Measurements from ENCODE around the gene SRPX2. TPM values are rescaled to one million over a fixed set of nuclear protein-coding genes. Genes with fewer than 3 reads are reported as not detected.

Gene SRPX2
- polyA plus RNA-seq, 1 donor (not counting 4 experiments of a cell fraction or from before 2014, with no cell fraction given) = 4.0 TPM

- DNase-seq (ENCODE audit: low read depth, low spot score) (no peak), FAIRE-seq (no peak)
- H3K9me1 ChIP-seq (ENCODE audit: control insufficient read depth, extremely low read depth, insufficient read depth, low read length) = no peaks in the 10 kb centered on the region
- no peaks in the 10 kb centered on the region for H3K4me1 ChIP-seq (ENCODE audit: control insufficient read depth, extremely low read depth, insufficient read depth, low read length)
- H3K9ac ChIP-seq (ENCODE audit: control insufficient read depth, extremely low read depth, insufficient read depth, low read length) = no peak overlapping the region
- peaks cover 3% of the 10 kb centered on the region for H3K27me3 ChIP-seq (ENCODE audit: control insufficient read depth, extremely low read depth, insufficient read depth, low read length)
- dilution Hi-C loops (cut with MboI; ENCODE audit: extremely low pct_ligation_motif_present, low sequenced_read_pairs) = no loop called here
- no peaks in the 10 kb centered on the region for H3K79me2 ChIP-seq (ENCODE audit: control insufficient read depth, insufficient read depth, low read length)
- H3K9me3 ChIP-seq (ENCODE audit: control insufficient read depth, low read depth, low read length) = no peaks in the 10 kb centered on the region
- H3K27ac ChIP-seq (ENCODE audit: control insufficient read depth, insufficient read depth, low read length) = no peak overlapping the region
- H4K20me1 ChIP-seq (ENCODE audit: control insufficient read depth, extremely low read depth, insufficient read depth, low read length) = no peaks in the 10 kb centered on the region
- no peak overlapping the region for H3K4me2 ChIP-seq (ENCODE audit: control insufficient read depth, extremely low read depth, insufficient read depth, low read depth, low read length)
- no peak for TF ChIP-seq CTCF (optimal IDR thresholded peaks at IDR 0.05 in 1 of 3, IDR thresholded peaks at IDR 0.05 in 1 of 3, conservative IDR thresholded peaks at IDR 0.05 in 1 of 3; ENCODE audit: extremely low read depth in 1 of 3, insufficient read depth in 2 of 3, low read length in 3 of 3)
- no peak for TF ChIP-seq EZH2 (IDR thresholded peaks at IDR 0.05; ENCODE audit: low read length)
- H2AFZ ChIP-seq (ENCODE audit: control insufficient read depth, low read length) = no peak overlapping the region
- no peak overlapping the region for H3K4me3 ChIP-seq (ENCODE audit: control insufficient read depth in 2 of 3, extremely low read depth in 1 of 3, insufficient read depth in 2 of 3, low read depth in 1 of 3, low read length in 3 of 3)
- no peaks in the 10 kb centered on the region for H3K36me3 ChIP-seq (ENCODE audit: control insufficient read depth in 2 of 2, extremely low read depth in 1 of 2, insufficient read depth in 2 of 2, low read length in 2 of 2)
Observed at GRCh38 chrX:100698551-100698950, 54.6 kb downstream of the SRPX2 start.

- FAIRE-seq (no peak), DNase-seq (ENCODE audit: low read depth, low spot score) (no peak)
- Histone ChIP-seq H3K36me3 (ENCODE audit: control insufficient read depth in 2 of 2, extremely low read depth in 1 of 2, insufficient read depth in 2 of 2, low read length in 2 of 2) (no peaks in the 10 kb centered on the region), H3K27me3 (ENCODE audit: control insufficient read depth, extremely low read depth, insufficient read depth, low read length) (peaks cover 3% of the 10 kb centered on the region), H3K4me2 (ENCODE audit: control insufficient read depth, extremely low read depth, insufficient read depth, low read depth, low read length) (no peak overlapping the region), H3K27ac (ENCODE audit: control insufficient read depth, insufficient read depth, low read length) (no peak overlapping the region), H3K9me1 (ENCODE audit: control insufficient read depth, extremely low read depth, insufficient read depth, low read length) (no peaks in the 10 kb centered on the region), H2AFZ (ENCODE audit: control insufficient read depth, low read length) (no peak overlapping the region), H3K4me3 (ENCODE audit: control insufficient read depth in 2 of 3, extremely low read depth in 1 of 3, insufficient read depth in 2 of 3, low read depth in 1 of 3, low read length in 3 of 3) (no peak overlapping the region), H4K20me1 (ENCODE audit: control insufficient read depth, extremely low read depth, insufficient read depth, low read length) (no peaks in the 10 kb centered on the region), H3K79me2 (ENCODE audit: control insufficient read depth, insufficient read depth, low read length) (no peaks in the 10 kb centered on the region), H3K9me3 (ENCODE audit: control insufficient read depth, low read depth, low read length) (no peaks in the 10 kb centered on the region), H3K4me1 (ENCODE audit: control insufficient read depth, extremely low read depth, insufficient read depth, low read length) (no peaks in the 10 kb centered on the region), H3K9ac (ENCODE audit: control insufficient read depth, extremely low read depth, insufficient read depth, low read length) (no peak overlapping the region)
- TF ChIP-seq CTCF (optimal IDR thresholded peaks at IDR 0.05 in 1 of 3, IDR thresholded peaks at IDR 0.05 in 1 of 3, conservative IDR thresholded peaks at IDR 0.05 in 1 of 3; ENCODE audit: extremely low read depth in 1 of 3, insufficient read depth in 2 of 3, low read length in 3 of 3) (no peak), EZH2 (IDR thresholded peaks at IDR 0.05; ENCODE audit: low read length) (no peak)
- dilution Hi-C loops (cut with MboI; ENCODE audit: extremely low pct_ligation_motif_present, low sequenced_read_pairs) = no loop called here
Observed at GRCh38 chrX:100700809-100701208, 56.8 kb downstream of the SRPX2 start.
